HG02571 (cell line): ENCODE results near the gene CD68.
A peak's percentile ranks its signal among the peaks of the same experiment; 100 is the strongest.
"Not testable (repeated sequence)": the region's sequence is repeated elsewhere in the genome, so short reads cannot be mapped to it uniquely, and the experiment has no call there.

Source experiments
- ATAC-seq: cut with Tn5 transposase; IDR thresholded peaks from one replicate; pipeline ENCODE4 v1.9.1; 2021; ENCODE audit warnings: mild to moderate bottlenecking, moderate library complexity; ENCODE audit not compliant: unreplicated experiment

CD68 gene

DNA sequence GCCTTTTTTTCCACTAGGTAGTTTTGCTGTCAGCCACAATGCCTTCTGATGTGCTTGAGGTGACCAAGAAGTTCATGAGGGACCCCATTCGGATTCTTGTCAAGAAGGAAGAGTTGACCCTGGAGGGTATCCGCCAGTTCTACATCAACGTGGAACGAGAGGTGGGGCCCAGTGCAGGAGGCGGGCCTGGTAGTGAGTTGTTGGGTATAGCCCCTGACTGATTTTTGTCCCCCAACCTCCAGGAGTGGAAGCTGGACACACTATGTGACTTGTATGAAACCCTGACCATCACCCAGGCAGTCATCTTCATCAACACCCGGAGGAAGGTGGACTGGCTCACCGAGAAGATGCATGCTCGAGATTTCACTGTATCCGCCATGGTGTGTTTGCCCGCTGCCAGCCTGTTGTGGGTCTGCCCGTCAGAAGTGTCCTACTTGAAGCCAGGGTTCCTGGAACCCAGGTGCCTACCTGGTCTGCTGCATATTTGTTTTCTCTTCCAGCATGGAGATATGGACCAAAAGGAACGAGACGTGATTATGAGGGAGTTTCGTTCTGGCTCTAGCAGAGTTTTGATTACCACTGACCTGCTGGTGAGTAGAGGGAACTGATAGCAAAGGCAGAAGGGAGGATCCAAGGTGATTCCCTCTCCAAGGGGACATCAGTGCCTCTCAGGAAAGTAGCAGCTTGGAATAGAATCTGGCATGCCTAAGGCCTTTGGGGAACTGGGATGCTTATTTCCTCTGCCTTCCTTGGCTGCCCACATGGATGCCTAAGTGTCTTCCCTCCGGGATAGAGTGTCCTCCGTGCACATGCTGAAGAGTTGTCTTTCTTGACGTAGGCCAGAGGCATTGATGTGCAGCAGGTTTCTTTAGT, 1.9 kb upstream of the CD68 start:
- ATAC-seq = no peak

DNA sequence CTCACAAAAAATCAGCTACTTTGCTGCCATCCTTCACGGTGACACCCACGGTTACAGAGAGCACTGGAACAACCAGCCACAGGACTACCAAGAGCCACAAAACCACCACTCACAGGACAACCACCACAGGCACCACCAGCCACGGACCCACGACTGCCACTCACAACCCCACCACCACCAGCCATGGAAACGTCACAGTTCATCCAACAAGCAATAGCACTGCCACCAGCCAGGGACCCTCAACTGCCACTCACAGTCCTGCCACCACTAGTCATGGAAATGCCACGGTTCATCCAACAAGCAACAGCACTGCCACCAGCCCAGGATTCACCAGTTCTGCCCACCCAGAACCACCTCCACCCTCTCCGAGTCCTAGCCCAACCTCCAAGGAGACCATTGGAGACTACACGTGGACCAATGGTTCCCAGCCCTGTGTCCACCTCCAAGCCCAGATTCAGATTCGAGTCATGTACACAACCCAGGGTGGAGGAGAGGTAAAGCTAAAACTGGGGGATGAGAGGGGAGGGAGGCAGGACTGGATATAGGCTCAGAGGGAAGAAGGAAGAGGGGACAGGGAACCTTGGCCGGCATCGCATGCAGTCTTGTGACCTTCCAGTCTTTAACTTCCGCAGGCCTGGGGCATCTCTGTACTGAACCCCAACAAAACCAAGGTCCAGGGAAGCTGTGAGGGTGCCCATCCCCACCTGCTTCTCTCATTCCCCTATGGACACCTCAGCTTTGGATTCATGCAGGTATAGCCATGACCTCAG, 581 bp downstream of the CD68 start:
- no peak for ATAC-seq

DNA sequence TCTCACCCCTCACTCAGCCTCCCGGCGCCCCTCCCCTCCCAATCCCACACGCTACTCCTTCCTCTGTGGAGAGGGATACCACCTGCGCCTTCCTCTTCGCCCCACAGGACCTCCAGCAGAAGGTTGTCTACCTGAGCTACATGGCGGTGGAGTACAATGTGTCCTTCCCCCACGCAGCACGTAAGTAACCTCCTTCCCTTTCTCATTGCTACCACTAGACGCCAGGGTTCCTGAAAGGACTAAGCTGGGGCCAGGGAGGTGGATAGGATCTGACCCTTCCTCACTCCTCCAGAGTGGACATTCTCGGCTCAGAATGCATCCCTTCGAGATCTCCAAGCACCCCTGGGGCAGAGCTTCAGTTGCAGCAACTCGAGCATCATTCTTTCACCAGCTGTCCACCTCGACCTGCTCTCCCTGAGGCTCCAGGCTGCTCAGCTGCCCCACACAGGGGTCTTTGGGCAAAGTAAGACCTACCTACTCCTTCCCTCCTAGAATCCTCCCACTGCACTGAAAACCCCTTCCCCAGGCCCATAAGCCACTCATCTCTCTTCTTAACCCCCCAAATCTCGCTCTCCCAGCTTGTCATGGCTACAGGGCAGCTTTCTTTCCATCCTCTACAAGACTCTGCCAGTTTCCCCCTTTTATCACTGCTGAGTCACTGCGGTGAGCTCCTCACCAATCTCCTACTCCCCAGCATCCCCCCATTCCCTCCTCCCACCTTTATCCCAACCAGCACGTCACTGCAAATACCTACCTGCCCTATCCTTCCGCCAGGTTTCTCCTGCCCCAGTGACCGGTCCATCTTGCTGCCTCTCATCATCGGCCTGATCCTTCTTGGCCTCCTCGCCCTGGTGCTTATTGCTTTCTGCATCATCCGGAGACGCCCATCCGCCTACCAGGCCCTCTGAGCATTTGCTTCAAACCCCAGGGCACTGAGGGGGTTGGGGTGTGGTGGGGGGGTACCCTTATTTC, 1.5 kb downstream of the CD68 start:
- no peak for ATAC-seq

DNA sequence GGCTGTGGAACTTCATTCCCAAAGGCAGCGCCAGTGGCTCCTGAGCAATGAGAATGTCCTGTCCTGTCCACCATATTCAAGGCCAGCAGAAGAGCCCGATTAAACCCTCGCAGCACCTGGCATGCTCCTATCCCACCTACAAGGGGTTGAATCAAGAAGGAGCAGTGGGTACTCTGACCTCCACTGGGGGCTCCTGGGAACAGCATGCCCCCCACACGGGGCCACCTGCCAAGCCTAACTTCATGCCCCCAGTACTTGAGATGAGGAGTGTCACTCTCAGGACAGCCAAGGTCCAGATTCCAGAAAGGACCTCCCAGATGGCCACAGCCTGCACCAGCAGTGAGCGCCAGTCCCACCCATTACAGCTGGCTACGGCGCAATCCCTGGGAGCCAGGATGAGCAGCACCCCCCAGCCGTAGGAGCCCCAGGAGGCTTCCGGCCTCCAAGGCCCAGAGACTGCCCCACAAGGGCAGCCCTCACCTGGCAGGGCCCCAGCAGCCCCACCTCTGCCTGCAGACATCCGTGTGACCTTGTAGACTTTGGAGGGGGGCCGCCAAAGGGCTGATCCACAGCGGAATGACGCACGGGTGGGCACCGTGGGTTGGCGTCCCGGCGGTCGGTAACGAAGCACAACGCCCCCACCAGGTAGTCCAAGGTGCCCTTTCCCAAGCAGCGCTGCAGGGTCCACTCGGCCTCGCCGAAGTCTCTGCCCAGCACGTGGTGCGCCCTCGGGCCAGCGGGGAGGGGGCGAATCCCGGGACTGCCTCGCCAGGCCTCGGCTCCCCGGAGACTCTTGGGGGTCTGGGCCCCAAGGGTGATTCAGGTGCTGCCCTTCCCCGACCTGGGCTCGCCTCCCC, 3.2 kb downstream of the CD68 start:
- ATAC-seq = no peak

DNA sequence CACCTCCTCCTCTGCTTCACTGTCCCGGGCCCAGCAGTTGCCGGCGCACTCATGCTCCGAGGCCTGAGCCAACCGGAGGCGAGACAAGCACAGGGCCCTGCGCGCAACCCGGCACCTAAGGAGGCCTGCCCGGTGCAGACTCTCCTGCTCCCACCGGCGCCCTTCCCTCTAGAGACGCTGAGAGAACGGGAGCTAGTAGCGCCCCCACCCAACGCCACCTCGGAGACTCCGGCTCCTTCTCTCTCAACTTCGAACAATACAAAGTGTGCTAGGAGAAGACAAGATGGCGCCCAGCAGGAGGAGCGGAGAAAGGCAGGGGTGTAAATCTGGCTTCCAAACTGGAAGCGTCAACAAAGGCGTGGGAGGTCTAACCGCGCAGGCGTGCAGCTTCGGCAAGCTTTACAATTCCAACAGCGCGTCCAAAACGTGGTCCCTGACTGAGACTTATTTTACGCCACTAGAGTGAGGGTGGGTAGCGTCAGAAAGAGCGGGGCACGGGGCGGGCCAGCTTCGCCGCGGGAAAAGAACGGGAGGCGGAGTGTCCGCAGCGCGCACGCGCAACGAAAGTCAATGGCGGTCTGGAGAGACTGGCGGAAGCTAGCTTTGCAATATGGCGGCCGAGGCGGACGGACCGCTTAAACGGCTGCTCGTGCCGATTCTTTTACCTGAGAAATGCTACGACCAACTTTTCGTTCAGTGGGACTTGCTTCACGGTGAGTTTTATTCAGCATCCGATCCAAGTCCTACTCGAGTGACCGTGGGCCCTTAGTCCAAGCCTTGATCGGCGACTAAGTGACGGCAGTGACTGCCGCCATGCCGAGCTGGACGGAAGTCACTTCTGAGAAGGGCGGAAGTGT, 4.0 kb downstream of the CD68 start, which contains the start of gene MPDU1:
Gene MPDU1 (plus strand): TSS at position 600 of the 857 bp plus-strand sequence. CDS start 11 bp downstream, at position 611.
- peak; percentile 58 for ATAC-seq

DNA sequence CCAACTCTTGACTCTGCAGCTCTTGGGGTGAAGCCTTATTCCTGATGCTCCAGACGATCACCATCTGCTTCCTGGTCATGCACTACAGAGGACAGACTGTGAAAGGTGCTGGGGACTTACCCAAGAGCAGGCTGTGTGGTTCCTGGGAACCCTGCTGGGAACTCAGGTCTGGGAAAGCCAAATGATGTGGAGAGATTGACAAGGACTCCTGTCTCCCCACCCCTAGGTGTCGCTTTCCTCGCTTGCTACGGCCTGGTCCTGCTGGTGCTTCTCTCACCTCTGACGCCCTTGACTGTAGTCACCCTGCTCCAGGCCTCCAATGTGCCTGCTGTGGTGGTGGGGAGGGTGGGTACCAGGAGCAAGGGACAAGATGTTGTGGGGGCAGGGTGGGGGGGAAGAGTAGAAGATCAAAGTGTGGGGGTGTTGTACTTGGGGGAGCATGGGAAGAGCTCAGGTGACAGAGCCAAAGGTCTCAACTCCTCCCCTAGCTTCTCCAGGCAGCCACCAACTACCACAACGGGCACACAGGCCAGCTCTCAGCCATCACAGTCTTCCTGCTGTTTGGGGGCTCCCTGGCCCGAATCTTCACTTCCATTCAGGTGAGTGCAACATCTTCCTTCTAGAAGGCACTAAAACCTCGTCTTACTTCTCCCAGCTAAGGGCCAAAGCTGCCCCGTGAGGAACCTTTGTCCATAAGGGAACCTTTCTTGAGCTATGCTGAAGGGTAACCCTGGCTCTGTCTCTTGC, 7.4 kb downstream of the CD68 start:
- ATAC-seq = no peak

- no peak for ATAC-seq
Measured at GRCh38 chr17:7587420-7588151, 8.1 kb downstream of the CD68 start.

DNA sequence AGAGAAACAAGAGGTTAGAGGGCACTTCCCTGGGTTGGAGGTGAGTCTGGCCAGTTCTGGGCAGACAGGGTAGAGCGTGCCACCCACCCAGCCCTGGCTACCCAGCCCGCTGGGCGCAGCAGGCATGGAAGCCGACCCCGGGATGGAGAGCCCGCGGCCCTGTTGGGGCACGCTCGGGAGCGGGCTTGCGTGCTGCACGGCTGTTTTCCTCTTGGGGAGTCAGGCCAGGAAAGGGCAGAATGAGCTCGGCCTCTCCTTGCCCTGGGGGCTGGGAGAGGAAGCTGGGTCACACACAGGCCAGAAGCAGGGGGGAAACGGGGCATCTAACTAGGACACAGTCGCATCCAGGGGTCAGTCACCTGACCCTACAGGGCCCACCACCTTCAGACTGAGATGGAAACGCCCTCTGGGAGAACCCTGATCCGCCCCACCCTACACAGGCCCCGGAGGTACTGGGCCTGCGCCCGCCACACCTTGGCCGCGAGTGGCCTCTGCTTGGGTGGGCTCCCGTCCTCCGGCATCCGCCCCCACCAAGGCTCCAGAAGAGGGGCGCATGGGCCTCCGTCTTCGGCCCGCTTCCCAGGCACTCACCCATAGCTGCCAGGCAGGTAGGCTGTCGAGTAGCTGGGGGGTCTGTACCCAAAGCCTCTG, 9.2 kb downstream of the CD68 start:
- ATAC-seq = no peak

GRCh38 chr17:7589204-7589868, 9.9 kb downstream of the CD68 start:
- no peak for ATAC-seq

- no peak for ATAC-seq
Measured at GRCh38 chr17:7589891-7590691, 10.7 kb downstream of the CD68 start, which contains the start of gene SOX15. TSS of gene SOX15 (minus strand) at chr17:7590094. CDS start at chr17:7589676, 418 bp downstream.

- no peak for ATAC-seq
Measured at GRCh38 chr17:7590743-7591142, 11.3 kb downstream of the CD68 start.

DNA sequence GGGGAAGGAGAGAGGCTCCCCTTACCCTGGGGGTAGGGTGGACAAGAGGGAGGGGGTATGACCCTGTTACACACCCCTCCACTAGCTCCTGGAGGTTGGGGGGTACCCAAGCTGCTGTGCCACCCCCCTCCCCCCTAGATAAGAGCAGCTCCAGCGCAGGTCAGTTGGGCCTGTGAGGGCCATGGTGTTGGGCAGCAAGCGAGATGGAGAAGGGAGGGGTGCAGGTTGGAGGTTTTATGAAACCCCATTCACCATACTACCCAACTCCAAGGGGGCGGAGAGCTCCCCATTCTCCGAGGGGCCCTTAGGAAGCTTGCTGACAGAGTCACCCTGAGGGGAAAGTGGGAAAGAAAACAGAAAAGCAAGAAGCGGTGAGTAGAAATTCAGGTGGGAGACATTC, 12.2 kb downstream of the CD68 start:
- no peak for ATAC-seq

DNA sequence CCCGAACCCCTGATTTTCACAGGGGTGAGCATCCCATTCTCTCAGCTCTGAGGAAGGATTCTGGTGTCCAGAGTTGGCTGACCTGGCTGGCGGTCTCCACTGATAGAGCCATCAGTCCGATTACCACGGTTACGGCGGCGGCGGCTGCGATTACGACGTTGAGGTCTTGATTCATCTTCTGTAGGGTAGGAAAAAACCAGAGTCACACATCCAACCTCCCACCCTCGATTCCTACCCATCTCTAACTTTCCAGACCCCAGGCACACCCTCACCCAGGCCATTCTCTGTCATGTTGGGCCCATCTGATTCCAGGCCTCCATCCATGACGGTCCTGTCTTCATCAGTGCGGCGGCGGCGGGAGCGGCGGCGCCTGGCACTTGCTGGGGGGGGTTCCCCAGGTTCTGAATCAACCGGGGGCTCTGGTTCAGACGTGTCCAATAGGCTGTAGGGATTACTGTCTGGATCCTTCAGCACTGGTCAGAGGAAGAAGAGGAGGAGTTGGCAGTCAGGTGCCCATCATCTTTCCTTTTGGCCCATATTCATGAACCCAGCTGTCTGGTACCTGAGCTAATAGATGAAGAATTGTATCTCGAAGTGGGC, 13.1 kb downstream of the CD68 start:
- no peak for ATAC-seq

DNA sequence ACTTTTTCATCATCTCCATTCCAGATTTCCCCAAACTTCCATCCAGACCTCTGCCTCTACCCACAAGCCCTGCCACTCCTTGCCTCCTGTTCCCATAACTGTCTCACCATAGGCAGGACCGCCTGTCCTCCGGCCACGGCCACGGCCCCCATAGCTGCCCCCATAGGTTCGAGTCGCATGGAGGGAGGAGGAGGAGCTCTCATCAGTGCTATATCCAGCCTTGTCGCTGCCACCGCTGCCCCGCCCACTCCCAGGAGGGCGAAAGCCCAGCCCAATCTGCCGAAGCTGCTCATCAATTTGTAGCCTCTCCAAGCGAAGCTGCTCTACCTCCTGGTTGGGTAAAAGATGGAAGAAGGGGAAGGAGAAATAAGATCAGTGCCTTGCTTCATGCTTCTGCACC, 13.9 kb downstream of the CD68 start:
- no peak for ATAC-seq

- ATAC-seq = not testable (repeated sequence)
Measured at GRCh38 chr17:7597561-7597960, 18.1 kb downstream of the CD68 start.
